HG02981 (cell line): ENCODE data around the gene PCSK2.

Source experiments
- ATAC-seq: cut with Tn5 transposase; IDR thresholded peaks from one replicate; pipeline ENCODE4 v1.9.1; 2021; ENCODE audit warnings: mild to moderate bottlenecking, moderate library complexity; ENCODE audit not compliant: unreplicated experiment

The PCSK2 gene

DNA sequence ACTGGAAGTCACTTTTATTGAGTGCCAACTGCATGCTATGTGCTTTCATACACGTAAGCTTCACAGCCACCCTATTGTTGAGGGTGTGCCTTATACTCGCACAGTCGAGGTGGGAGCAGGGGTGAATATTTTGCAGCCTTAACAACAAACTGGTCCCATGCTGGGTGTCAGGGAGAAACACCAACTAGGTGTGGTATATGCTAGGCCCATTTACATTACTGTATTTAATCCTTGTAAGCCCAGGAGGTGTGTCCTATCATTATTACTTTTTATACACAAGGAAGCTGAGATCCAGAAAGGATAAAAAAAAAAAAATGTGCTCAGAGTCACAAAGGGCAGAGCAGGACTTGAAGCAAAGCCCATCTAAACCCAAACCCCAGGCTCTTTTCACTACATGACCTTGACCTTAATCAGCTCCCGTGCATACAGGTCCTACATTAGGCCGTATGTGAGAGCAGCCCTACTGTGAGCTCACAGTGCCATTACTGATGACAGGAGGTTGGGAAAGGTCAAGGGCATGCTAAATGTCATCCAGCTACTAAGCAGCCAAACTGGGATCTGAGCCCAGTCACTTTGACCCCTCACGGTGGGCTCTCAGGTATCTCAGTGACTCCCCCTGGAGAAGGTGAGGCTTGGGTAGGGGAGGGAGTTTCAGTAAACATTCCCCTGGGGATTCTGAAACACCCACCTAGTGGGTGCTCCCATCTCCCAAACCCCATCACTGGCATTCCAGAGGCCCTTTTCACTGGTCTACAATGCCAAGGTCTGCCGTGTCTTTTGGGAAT lies 242.6 kb downstream of the PCSK2 start:
- ATAC-seq: no peak

DNA sequence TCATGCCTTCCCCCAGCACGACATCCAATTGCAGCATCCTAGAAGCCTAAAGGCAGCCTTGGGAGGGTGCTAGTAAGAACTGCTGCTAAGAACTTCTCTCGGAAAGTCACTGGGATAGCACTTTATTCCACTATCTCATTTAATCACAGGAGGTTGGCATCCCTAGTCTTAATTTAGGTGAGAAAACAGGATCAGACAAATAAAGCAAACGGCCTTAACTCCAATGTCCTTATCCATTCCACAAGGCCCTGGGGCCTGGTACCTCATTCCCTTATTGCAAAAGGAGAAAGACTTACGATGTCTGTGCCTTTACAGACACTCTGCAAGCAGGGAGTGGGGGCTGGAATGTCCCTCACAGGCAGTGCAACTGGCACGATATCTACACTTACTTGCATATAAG lies 243.7 kb downstream of the PCSK2 start:
- no peak for ATAC-seq

DNA sequence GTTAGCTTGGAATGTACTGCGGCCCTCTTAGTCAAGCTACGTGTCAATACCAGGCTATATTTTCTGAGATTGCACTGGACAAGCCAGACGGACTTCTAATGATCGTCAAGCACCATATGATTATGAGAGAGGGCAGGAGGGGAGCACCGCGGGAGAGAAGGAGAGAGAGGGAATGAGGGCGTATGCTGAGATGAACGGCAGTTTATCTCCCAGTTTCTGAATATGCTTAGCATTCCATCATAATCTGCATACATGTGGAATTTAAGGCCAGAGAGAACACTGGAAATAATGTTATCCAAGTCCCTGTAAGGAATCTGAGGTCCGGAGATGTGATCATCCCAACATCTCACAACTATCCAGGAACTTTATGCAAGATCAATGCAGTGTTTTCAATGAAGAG lies 244.1 kb downstream of the PCSK2 start:
- ATAC-seq: no peak

DNA sequence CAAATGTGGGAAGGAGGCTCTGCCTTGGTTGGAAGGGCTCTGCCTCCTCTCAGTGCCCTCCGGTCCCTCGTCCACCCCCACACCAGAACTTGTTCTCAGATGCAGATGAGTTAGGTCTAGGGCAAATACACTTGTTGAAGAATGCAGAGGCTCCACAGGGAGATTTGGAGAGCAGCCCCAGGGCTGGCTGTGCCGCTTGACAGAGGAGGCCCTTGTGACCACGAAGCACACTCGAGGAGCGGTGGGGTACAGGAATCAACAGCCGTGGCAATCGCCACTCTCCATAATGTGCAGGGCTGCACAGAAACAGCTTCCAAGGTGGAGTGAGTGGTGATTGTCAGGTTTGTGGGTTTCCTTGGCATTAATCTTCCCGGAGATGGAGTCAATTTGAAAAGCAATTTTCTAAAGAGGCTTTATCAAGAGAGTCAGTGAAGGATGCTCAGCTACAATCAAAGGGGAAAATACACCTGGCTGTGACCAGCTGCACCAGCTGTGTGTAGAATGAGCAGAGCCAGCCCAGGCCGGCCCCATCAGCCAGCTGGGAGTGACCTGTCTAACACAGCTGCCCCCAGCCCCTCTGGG lies 244.9 kb downstream of the PCSK2 start:
- ATAC-seq: no peak

GRCh38 chr20:17473659-17474058 lies 246.8 kb downstream of the PCSK2 start:
- no peak for ATAC-seq

DNA sequence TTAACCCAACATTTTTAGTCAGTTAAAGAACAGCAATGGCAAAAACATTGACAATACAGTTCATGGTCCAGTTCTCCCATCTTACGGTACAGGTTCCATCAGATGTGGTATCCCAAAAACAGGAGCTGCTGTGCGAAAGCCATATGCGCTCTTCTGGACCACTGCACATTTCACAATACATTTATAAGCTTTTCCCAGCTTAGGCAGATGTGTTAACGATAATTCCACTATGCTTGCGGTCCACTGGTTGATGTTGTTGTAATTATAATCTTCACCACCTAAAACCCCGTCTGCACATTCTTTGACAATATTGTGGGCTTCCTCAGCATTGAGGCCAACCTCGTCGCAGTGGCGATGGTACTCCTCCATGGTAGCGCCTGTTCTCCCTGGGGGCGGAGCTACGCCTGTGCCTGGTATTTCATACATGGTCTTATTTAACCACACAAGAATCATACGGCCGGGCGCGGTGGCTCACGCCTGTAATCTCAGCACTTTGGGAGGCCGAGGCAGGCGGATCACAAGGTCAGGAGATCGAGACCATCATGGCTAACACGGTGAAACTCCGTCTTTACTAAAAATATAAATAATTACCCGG lies 252.3 kb downstream of the PCSK2 start:
- ATAC-seq: no peak

DNA sequence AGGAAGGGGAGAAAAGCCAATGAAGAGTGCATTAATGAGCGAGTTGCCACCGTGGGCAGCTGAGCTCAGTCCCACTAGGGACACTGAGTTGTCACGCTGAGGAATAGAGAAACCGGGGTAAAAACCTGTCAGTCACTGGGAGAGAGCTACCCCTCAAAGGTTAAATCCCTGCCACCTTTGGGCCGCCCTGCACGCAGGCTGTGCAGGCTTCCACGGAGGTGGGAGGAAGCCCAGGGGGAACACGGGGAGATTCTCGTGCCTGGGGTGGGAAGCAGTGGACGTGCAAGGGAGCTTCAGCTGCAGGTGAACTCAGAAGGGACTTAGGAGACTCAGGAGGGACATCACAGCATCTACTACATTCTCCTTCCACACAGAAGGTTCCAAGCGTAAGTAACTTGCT lies 253.9 kb downstream of the PCSK2 start:
- ATAC-seq: no peak

- ATAC-seq: no peak
Observed at GRCh38 chr20:17481661-17482060, 254.8 kb downstream of the PCSK2 start.

GRCh38 chr20:17482536-17482935 lies 255.7 kb downstream of the PCSK2 start:
- ATAC-seq: no peak

GRCh38 chr20:17485017-17485416 lies 258.2 kb downstream of the PCSK2 start:
- no peak for ATAC-seq

DNA sequence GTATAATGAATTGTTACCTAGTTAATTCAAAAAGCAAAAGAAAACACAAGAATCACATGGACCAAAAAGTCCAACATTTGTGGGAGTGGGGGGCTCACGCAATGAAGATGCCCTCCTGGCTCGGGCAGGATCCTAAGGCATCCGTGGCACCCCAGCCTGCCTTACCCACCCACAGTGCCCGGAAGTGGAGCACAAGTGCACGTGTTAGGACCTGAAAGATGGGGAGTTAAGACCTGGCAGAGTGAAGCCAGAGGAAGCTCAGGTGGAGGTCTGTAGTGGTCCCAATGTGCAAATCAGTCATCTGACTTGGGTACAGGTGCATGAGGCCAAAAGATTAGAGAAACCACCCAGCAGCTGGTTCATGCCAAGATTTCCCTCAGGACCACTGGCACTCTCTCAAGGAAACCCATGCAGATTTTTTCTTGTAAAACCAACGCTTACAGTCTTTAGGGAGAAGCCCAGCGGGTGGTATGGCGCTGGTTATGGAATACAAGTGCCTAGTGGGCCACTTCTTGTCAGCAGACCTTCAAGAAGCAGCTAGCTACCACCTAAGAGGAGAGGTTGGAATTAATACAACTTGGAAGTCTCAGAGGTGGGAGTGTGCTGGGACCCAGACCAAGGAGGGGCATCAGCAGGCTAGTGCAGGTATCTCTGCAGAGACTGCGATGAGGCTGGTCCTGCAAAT lies 262.2 kb downstream of the PCSK2 start:
- ATAC-seq: no peak

GRCh38 chr20:17490501-17490900 lies 263.7 kb downstream of the PCSK2 start:
- no peak for ATAC-seq

- no peak for ATAC-seq
Observed at GRCh38 chr20:17491041-17491440, 264.2 kb downstream of the PCSK2 start.

- no peak for ATAC-seq
Observed at GRCh38 chr20:17491488-17491887, 264.6 kb downstream of the PCSK2 start.

DNA sequence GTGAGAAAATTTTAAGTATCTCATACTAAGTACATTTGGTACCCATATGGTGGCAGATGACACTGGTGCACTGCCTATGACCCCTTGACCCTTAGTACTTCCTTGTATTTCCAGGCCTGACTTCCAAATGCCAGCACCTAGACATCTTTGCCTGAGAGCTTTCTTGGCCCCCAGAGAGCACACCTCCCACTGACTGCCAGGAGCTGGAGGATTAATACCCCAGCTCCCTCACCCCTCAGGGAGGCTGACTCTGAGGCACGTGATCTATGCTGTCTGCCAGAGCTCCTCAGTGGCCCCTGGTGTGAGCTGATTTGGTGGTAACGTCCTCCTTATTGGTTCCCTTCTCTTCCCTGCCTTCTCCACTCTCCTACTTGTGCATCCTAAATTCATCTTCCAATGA lies 266.3 kb downstream of the PCSK2 start:
- ATAC-seq: no peak

GRCh38 chr20:17494201-17494600 lies 267.4 kb downstream of the PCSK2 start:
- no peak for ATAC-seq

GRCh38 chr20:17495826-17496225 lies 269.0 kb downstream of the PCSK2 start:
- no peak for ATAC-seq

DNA sequence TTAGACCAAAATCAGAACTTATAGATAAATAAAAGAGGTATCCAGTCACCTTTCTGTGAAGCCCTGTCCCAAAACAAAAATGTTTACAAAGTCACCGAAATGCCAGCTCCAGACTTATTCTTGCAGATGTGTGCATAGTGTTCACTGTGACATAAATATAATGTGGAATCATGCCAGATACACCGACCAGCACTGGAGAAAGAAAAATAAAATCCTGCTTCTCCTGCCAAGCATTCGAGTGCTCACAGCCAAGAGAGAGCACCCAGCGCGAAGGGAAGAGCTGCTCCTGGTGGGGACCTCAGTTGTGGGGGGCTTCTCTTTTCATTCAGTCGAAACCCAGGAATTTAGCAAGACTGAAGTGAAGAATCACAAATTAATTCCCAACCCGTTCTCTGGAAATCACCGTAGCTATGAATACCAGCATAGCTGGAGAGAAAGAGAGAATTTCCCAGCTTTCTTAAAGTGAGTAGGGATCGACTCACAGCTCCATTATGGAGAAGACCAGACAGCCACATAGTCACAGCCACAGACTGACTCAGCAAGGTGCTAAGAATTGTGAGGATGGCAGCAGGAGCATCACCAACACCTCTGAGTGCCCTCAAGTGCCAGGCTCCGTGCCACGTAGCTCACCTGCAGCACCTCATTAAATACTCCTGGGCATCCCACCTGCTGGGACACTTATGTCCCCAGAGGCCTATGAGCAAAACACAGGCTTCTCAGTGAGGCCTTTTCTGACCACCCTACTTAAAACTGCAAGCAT lies 271.2 kb downstream of the PCSK2 start:
- no peak for ATAC-seq

DNA sequence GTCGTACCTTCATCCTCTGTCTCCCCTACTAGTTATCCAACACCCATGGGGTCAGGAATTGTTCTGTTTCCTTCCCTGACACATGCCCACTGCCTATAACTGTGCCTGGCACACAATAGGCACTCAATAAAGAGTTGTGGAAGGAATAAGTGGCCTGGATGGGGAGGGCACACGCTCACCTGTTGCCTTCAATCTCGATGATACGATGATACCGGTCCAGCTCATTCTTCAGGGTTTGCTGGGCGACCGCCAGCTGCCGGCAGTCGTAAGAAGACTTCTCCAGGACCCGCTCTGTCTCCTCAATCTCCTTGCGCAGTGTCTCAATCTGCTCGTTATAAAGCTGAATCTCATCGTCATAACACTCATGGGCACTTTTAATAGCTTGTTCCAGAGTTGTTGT lies 271.8 kb downstream of the PCSK2 start:
- ATAC-seq: no peak

DNA sequence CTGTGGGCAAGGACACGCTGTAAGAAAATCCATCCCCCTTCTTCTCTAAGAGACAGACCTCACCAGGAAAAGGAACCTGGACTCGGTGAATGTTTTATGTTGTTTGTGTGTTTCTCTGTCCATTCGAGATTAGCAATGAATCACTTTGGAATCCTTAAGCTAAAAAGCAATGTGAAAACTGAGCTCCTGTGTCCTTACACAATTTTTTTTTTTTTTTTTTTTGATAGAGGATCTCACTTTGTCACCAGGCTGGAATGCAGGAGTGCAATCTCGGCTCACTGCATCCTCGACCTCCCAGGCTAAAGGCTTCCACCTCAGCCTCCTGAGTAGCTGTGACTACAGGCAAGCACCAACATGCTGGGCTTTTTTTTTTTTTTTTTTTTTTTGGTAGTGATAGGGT lies 272.2 kb downstream of the PCSK2 start:
- ATAC-seq: no peak

DNA sequence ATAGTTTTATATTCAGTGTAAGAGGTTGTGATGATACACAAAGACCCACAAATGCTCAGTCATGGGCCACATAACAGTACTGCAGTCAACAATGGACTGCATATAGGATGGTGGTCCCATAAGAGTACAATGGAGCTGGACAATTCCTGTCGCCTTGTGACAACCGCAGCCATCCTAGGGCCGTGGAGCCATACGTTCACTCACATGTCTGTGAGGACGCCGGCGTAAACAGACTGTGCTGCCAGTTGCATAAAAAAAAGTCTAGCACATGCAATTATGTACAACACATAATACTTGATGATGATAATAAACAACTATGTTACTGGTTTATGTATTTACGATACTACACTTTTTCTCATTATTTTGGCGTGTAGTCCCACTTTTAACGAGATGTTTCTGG lies 273.4 kb downstream of the PCSK2 start:
- no peak for ATAC-seq
